Measurements from ENCODE around the gene BRICD5.

Gene BRICD5

DNA sequence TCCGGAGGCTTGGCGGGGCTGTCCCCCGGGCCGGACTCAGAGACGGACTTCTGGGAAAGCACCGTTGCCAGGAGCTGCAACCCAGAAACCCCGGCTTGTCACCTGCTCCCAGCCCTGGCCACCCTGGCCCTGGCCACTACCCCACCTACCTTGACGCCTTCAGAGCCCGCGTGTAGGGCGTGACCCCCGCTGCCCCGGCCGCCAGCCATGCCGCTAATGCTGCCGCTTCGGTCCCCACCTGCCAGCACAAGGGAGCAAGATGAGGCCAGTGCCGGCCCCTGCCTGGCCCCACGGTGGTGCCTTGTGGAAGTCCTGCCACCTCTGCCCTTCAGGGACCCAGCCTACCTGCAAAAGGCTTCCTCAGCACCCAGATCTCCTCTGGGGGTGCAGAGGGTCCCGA, 25.7 kb downstream of the BRICD5 start:
- TF ChIP-seq, protein P1, sequence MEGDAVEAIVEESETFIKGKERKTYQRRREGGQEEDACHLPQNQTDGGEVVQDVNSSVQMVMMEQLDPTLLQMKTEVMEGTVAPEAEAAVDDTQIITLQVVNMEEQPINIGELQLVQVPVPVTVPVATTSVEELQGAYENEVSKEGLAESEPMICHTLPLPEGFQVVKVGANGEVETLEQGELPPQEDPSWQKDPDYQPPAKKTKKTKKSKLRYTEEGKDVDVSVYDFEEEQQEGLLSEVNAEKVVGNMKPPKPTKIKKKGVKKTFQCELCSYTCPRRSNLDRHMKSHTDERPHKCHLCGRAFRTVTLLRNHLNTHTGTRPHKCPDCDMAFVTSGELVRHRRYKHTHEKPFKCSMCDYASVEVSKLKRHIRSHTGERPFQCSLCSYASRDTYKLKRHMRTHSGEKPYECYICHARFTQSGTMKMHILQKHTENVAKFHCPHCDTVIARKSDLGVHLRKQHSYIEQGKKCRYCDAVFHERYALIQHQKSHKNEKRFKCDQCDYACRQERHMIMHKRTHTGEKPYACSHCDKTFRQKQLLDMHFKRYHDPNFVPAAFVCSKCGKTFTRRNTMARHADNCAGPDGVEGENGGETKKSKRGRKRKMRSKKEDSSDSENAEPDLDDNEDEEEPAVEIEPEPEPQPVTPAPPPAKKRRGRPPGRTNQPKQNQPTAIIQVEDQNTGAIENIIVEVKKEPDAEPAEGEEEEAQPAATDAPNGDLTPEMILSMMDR (IDR thresholded peaks at IDR 0.05), result no peak

DNA sequence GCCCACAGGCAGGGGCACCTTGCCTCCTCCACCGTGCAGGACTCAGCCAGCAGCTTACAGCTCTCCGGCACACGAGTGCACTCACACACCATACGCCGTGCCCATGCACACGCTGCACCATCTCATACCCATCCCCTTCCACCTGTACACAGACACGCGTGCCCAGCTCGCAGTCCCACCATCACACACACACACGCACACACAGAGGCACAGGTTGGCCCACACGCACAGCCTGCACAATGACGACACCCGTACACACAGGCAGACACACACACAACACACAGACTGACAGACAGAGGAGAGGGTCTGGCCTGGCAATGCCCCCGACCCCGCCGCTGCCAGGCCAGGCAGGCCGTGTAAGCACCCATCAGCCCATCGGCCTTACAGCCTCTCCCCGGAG, 26.3 kb downstream of the BRICD5 start:
- TF ChIP-seq, protein P1 (IDR thresholded peaks at IDR 0.05), result no peak

DNA sequence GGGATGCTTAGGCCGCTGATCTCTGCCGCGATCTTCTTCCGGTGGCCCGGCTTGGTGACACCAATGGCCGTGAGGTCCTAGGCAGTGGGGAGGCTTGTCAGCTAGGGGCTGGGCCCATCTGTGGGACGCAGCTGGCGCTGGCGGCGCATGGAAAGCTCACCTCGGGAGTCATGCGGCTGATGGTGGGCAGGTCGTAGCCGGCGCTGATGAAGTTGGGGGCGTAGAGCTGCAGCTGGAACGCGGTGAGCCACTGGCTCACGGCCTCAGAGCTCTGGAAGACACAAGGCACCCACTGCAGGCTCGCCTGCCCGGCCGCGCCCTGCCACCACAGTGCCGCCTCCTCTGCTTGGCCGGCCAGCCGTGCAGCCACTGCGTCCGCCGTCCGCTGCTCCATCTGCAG, 27.0 kb downstream of the BRICD5 start:
- TF ChIP-seq, protein P1 (IDR thresholded peaks at IDR 0.05), result no peak

DNA sequence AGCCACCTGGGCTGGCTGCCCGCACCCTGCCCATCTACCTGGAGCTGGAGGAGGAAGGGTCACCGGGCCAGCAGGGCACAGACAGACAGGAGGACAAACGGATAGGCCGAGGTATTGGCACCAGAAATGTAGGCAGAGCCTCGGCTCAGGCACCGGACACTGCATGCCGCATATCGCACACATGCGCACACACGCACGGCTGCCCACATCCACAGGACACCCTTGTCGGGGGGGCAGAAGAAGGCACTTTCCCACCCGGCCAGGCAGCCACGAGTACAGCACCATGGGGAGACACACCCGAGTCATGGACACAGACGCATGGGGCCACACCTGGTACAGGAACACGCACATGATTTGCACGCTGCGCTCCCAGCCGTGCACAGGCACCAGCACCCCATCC, 28.7 kb downstream of the BRICD5 start:
- TF ChIP-seq, protein P1 (IDR thresholded peaks at IDR 0.05), result no peak

DNA sequence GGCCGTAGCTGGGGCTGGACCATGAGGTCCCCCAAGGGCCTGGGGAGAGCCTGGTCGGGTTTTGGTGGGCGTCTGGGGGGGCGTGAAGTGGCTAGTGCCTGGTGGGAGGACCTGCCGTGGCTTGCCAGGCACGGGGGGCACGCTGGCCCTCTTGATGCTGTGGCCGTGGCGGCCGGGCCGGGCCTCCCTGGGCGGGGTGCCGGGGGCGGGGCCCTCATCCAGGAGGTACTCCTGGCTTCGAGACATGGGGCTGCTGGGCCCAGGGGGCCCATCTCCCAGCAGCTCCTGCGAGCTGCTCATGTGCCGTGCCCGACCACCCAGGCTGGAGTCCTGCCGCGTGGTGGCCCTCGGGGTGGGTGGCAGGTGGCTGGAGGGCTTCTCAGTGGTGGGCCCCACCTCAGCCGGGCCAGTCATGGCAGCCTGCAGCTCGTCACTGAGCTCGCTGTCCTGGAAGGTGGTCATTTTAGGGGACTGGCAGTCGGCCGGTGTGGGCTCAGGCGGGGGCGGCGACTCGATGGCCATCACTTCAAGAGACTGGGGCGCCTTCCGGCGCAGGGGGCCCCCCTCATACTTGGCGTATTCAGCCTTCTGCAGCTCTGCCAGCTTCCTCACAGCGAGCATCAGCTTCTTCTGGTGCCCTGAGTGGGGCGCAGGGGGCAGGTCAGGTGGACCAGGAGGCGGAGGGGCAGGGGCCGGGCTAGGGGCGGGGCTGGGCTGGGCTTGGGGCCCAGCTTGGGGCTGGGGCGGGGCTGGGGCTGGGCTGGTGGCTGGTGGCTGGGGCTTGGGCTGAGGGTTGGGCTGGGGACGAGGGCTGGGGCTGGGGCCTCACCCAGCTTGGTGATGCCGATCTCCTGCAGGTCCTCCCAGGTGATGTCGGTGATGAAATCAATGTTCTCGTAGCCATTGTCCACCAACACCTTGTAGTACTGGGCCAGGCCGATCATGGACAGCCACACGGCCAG, 29.4 kb downstream of the BRICD5 start:
- TF ChIP-seq, protein P1 (IDR thresholded peaks at IDR 0.05), result no peak

DNA sequence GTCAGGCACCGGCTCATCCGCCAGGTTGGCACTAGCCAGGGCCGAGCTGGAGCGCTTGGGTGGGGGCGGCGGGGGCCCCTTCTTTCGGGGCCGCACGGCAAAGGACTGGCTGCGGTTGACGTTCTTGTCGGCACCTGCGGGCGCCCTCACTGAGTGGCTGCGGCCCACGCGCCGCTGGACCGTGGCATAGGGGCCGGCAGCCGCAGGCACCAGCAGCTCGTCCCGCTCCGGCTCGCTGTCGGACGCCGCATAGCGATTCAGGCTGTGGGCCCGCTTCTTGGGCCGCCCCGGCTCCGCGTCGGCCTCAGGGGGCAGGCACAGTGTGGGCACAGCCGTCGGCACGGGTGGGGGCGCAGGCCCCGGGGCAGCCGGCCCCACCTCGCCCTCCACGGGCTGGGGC, 30.2 kb downstream of the BRICD5 start:
- TF ChIP-seq, protein P1 (IDR thresholded peaks at IDR 0.05), result no peak

DNA sequence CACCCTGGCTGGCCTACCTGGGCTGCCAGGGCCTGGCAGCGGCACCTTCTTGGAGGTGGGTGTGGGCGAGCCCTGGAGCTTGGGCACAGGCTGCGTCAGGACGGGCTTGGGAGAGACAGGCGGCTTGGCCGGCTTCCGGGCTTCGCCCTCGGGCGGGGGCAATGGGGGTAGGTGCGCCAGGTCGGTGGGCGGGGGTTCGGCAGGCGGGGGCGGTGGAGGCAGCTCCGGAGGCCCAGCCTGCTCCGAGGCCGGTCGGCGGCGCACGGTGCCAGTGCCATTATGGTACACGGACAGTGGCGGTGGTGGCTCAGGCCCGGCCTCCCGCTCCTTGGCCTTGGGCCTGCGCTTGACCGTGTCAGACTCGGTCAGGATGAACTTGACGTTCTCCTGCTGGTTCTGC, 31.1 kb downstream of the BRICD5 start:
- TF ChIP-seq, protein P1 (IDR thresholded peaks at IDR 0.05), result no peak
